Neural cell (in vitro differentiated cells): ENCODE data around the gene NTN5. TPM values are rescaled to one million over a fixed set of nuclear protein-coding genes. Genes with fewer than 3 reads are reported as not detected.

Experiments used
- H2AFZ ChIP-seq: fragments of 200-600, 300-800 bp; sonication (generic), shearing (Covaris generic); 2 replicates; pipeline ENCODE4 v1.6.0; 2014; ENCODE audit warnings: low read depth, mild to moderate bottlenecking, antibody characterized with exemption, low read length, moderate library complexity
- H3F3A ChIP-seq: fragments of 200-600 bp; shearing (Covaris generic); 2 replicates; pipeline ENCODE4 v1.6.1; 2016; ENCODE audit warnings: mild to moderate bottlenecking, moderate library complexity, mixed read lengths, antibody characterized with exemption, low read length; ENCODE audit not compliant: insufficient read depth, poor library complexity, severe bottlenecking
- H3K27ac ChIP-seq: fragments of 200-600, 300-800 bp; sonication (generic), shearing (Covaris generic); 2 replicates; pipeline ENCODE4 v1.5.1; 2014; ENCODE audit warnings: mild to moderate bottlenecking, low read length, moderate library complexity
- H3K27me3 ChIP-seq: fragments of 300-800, 200-600 bp; sonication (generic), shearing (Covaris generic); 2 replicates; pipeline ENCODE4 v1.6.0; 2014; ENCODE audit warnings: mild to moderate bottlenecking, low read depth, low read length, moderate library complexity; ENCODE audit not compliant: insufficient read depth
- H3K36me3 ChIP-seq: fragments of 300-800, 200-600 bp; sonication (generic), shearing (Covaris generic); 2 replicates; pipeline ENCODE4 v1.5.1; 2014; ENCODE audit warnings: mild to moderate bottlenecking, antibody characterized with exemption, low read length, moderate library complexity; ENCODE audit not compliant: insufficient read depth
- H3K4me2 ChIP-seq: fragments of 300-800, 200-600 bp; sonication (generic), shearing (Covaris generic); 2 replicates; pipeline ENCODE4 v1.6.0; 2014; ENCODE audit warnings: mild to moderate bottlenecking, low read length
- H3K4me3 ChIP-seq: fragments of 300-800, 200-600 bp; sonication (generic), shearing (Covaris generic); 2 replicates; pipeline ENCODE4 v1.5.1; 2014; ENCODE audit warnings: mild to moderate bottlenecking, low read length, moderate library complexity
- H3K79me2 ChIP-seq: fragments of 200-600 bp; shearing (Covaris generic); replicated peaks from 2 replicates; pipeline ENCODE4 v1.6.0; 2014; ENCODE audit warnings: mild to moderate bottlenecking, low read length, moderate library complexity; ENCODE audit not compliant: insufficient read depth
- H3K9ac ChIP-seq: fragments of 300-800, 200-600 bp; sonication (generic), shearing (Covaris generic); 2 replicates; pipeline ENCODE4 v1.6.1; 2016; ENCODE audit warnings: mild to moderate bottlenecking, low read length, mixed read lengths
- H3K9me2 ChIP-seq: fragments of 200-600 bp; shearing (Covaris generic); 2 replicates; pipeline ENCODE4 v1.6.1; 2016; ENCODE audit warnings: mild to moderate bottlenecking, low read length, mixed read lengths; ENCODE audit not compliant: insufficient read depth
- H3K9me3 ChIP-seq: fragments of 200-600, 300-800 bp; sonication (generic), shearing (Covaris generic); 2 replicates; pipeline ENCODE4 v1.6.1; 2016; ENCODE audit warnings: mild to moderate bottlenecking, mixed run types, low read length, moderate library complexity, mixed read lengths
- H4K20me1 ChIP-seq: fragments of 200-600 bp; shearing (Covaris generic); 2 replicates; pipeline ENCODE4 v1.6.1; 2016; ENCODE audit warnings: mild to moderate bottlenecking, mixed run types; ENCODE audit not compliant: insufficient read depth
- EP300 ChIP-seq: fragments of 450-650 bp; conservative IDR thresholded peaks from 2 replicates; pipeline ENCODE4 v1.6.1; 2014; ENCODE audit warnings: antibody characterized with exemption, mild to moderate bottlenecking, moderate library complexity; ENCODE audit not compliant: poor library complexity, severe bottlenecking
- EZH2 ChIP-seq: fragments of 200-600, 300-800 bp; shearing (Covaris generic), sonication (generic); IDR thresholded peaks from 2 replicates; pipeline ENCODE4 v1.6.1; 2014; ENCODE audit warnings: antibody characterized with exemption, low read length, borderline replicate concordance, mild to moderate bottlenecking; ENCODE audit not compliant: insufficient read depth, poor library complexity, severe bottlenecking
- MXI1 ChIP-seq: fragments of 450-650 bp; conservative IDR thresholded peaks from 2 replicates; pipeline ENCODE4 v1.6.1; 2014; ENCODE audit warnings: antibody characterized with exemption, mild to moderate bottlenecking; ENCODE audit not compliant: poor library complexity, severe bottlenecking
- POLR2AphosphoS5 ChIP-seq: IDR thresholded peaks from 2 replicates; pipeline ENCODE4 v1.6.1; 2012
- RAD21 ChIP-seq: fragments of 450-650 bp; conservative IDR thresholded peaks from 2 replicates; pipeline ENCODE4 v1.6.1; 2014; ENCODE audit warnings: antibody characterized with exemption, mild to moderate bottlenecking, moderate library complexity
- SMC3 ChIP-seq: fragments of 450-650 bp; conservative IDR thresholded peaks from 2 replicates; pipeline ENCODE4 v1.6.1; 2014; ENCODE audit warnings: antibody characterized with exemption, mild to moderate bottlenecking, moderate library complexity; ENCODE audit not compliant: poor library complexity
- TAF1 ChIP-seq: IDR thresholded peaks from 2 replicates; pipeline ENCODE4 v1.6.1; 2012; ENCODE audit warnings: low read depth
- polyA minus RNA-seq: library from RNA; depleted of rRNA, polyadenylated mRNA; stranded (reverse); fragments of >200 nt; gene quantifications from 2 replicates; pipeline ENCODE4 v1.2.3, GENCODE V29; 2014
- polyA plus RNA-seq: library from polyadenylated mRNA; depleted of rRNA; stranded (reverse); fragments of >200 nt; gene quantifications from 2 replicates; pipeline ENCODE4 v1.2.3, GENCODE V29; 2014
- TF ChIP-seq, protein P1 (sequence below): IDR thresholded peaks from 2 replicates; pipeline ENCODE4 v1.6.1; 2012; ENCODE audit warnings: borderline replicate concordance
- TF ChIP-seq, protein P2 (sequence below): fragments of 450-650 bp; IDR thresholded peaks from 2 replicates; pipeline ENCODE4 v1.5.1; 2014; ENCODE audit warnings: antibody characterized with exemption, mild to moderate bottlenecking, moderate library complexity; ENCODE audit not compliant: poor library complexity, severe bottlenecking

Gene NTN5
- polyA plus RNA-seq (1.0 TPM in 1 of 2 replicates, not detected in the other), polyA minus RNA-seq (not detected in 2 replicates)

- TF ChIP-seq TAF1 (no peak), RAD21 (no peak), MXI1 (no peak), EP300 (no peak), EZH2 (no peak), SMC3 (no peak), POLR2AphosphoS5 (no peak)
- TF ChIP-seq, protein P1, sequence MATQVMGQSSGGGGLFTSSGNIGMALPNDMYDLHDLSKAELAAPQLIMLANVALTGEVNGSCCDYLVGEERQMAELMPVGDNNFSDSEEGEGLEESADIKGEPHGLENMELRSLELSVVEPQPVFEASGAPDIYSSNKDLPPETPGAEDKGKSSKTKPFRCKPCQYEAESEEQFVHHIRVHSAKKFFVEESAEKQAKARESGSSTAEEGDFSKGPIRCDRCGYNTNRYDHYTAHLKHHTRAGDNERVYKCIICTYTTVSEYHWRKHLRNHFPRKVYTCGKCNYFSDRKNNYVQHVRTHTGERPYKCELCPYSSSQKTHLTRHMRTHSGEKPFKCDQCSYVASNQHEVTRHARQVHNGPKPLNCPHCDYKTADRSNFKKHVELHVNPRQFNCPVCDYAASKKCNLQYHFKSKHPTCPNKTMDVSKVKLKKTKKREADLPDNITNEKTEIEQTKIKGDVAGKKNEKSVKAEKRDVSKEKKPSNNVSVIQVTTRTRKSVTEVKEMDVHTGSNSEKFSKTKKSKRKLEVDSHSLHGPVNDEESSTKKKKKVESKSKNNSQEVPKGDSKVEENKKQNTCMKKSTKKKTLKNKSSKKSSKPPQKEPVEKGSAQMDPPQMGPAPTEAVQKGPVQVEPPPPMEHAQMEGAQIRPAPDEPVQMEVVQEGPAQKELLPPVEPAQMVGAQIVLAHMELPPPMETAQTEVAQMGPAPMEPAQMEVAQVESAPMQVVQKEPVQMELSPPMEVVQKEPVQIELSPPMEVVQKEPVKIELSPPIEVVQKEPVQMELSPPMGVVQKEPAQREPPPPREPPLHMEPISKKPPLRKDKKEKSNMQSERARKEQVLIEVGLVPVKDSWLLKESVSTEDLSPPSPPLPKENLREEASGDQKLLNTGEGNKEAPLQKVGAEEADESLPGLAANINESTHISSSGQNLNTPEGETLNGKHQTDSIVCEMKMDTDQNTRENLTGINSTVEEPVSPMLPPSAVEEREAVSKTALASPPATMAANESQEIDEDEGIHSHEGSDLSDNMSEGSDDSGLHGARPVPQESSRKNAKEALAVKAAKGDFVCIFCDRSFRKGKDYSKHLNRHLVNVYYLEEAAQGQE: no peak
- TF ChIP-seq, protein P2, sequence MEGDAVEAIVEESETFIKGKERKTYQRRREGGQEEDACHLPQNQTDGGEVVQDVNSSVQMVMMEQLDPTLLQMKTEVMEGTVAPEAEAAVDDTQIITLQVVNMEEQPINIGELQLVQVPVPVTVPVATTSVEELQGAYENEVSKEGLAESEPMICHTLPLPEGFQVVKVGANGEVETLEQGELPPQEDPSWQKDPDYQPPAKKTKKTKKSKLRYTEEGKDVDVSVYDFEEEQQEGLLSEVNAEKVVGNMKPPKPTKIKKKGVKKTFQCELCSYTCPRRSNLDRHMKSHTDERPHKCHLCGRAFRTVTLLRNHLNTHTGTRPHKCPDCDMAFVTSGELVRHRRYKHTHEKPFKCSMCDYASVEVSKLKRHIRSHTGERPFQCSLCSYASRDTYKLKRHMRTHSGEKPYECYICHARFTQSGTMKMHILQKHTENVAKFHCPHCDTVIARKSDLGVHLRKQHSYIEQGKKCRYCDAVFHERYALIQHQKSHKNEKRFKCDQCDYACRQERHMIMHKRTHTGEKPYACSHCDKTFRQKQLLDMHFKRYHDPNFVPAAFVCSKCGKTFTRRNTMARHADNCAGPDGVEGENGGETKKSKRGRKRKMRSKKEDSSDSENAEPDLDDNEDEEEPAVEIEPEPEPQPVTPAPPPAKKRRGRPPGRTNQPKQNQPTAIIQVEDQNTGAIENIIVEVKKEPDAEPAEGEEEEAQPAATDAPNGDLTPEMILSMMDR: no peak
- Histone ChIP-seq H3K9ac (no peak within 1 kb of the TSS), H3F3A (no peaks in the 10 kb centered on the region), H4K20me1 (no peaks in the 10 kb centered on the region), H3K9me2 (no peaks in the 10 kb centered on the region), H3K4me2 (no peak within 1 kb of the TSS), H3K27me3 (no peaks in the 10 kb centered on the region), H3K79me2 (no peaks in the 10 kb centered on the region), H3K9me3 (no peaks in the 10 kb centered on the region), H3K36me3 (no peaks in the 10 kb centered on the region), H3K4me3 (no peak within 1 kb of the TSS), H2AFZ (no peak within 1 kb of the TSS), H3K27ac (no peak within 1 kb of the TSS)
Observed at GRCh38 chr19:48672994-48673393, at the start of gene NTN5. Gene NTN5 (minus strand): TSS chr19:48673017. CDS start chr19:48670986, 2,031 bp downstream.

- no peaks in the 10 kb centered on the region for H3K36me3 ChIP-seq
- no peak for TF ChIP-seq TAF1
- no peak for TF ChIP-seq RAD21
- no peak for TF ChIP-seq SMC3
- TF ChIP-seq EP300: no peak
- TF ChIP-seq, protein P1: no peak
- TF ChIP-seq POLR2AphosphoS5: no peak
- TF ChIP-seq, protein P2: no peak
- TF ChIP-seq EZH2: no peak
- TF ChIP-seq MXI1: no peak
- no peak overlapping the region for H3K27ac ChIP-seq
- H3K9ac ChIP-seq: no peak overlapping the region
- no peaks in the 10 kb centered on the region for H3K9me2 ChIP-seq
- no peak overlapping the region for H3K4me2 ChIP-seq
- H3K4me3 ChIP-seq: no peak overlapping the region
- H3K9me3 ChIP-seq: no peaks in the 10 kb centered on the region
- no peaks in the 10 kb centered on the region for H3K27me3 ChIP-seq
- H2AFZ ChIP-seq: no peak overlapping the region
- no peaks in the 10 kb centered on the region for H3K79me2 ChIP-seq
- H3F3A ChIP-seq: no peaks in the 10 kb centered on the region
- H4K20me1 ChIP-seq: no peaks in the 10 kb centered on the region
Observed at GRCh38 chr19:48722196-48722708, 49.4 kb upstream of the NTN5 start.
